HepG2 (cell line): ENCODE measurements around the gene TRMT1L. TPM values are rescaled to one million over a fixed set of nuclear protein-coding genes. Genes with fewer than 3 reads are reported as not detected.

Experiments used
- ATAC-seq: fragments of 200-7000 bp; cut with Tn5 transposase; 3 replicates; pipeline ENCODE4 v1.9.1; 2020; ENCODE audit warnings: mild to moderate bottlenecking, moderate library complexity
- BruUV-seq: library from RNA; stranded (reverse); fragments of 400-500 nt; replicated peaks from 2 replicates; lab custom pipeline; 2021; lab: Mats Ljungman, UMichigan
- CTCF ChIA-PET: fragments of 300-600 bp; formaldehyde crosslinking; extraction: SDS; loops from one replicate; lab custom pipeline; 2021; ENCODE audit warnings: low total read pairs, inconsistent platforms, low intra/inter-chr PET ratio; lab: Yijun Ruan, JAX
- POLR2A ChIA-PET: fragments of 350-600 bp; sonication (Branson Sonifier 250); formaldehyde crosslinking; loops from one replicate; lab custom pipeline; 2020; ENCODE audit warnings: antibody characterized with exemption, inconsistent platforms; lab: Yijun Ruan, JAX
- DNase-seq: peaks from one replicate; pipeline ENCODE4 v3.0.0-alpha.2; 2015; ENCODE audit warnings: low spot score
- FAIRE-seq: peaks from 3 replicates; lab custom pipeline; 2011; peaks lifted over from hg19 to GRCh38; lab: Jason Lieb, UNC
- H2AFZ ChIP-seq: one replicate; pipeline ENCODE4 v1.6.1; 2011; ENCODE audit warnings: low read length, inconsistent platforms
- H3K27ac ChIP-seq: fragments of 300-600 bp; 3 replicates; pipeline ENCODE4 v1.8.0; 2011; ENCODE audit warnings: mixed run types, mild to moderate bottlenecking, mixed read lengths, low read length, inconsistent platforms; ENCODE audit not compliant: insufficient read depth; ENCODE audit errors: extremely low read length
- H3K27me3 ChIP-seq, 2 experiments: fragments of 200-600 bp in 1 of 2; 2 replicates in 1 of 2; 3 replicates in 1 of 2; pipeline versions ENCODE4 v1.6.0 to v1.8.0; 2011; ENCODE audit warnings: low read length in 2 of 2, mild to moderate bottlenecking in 2 of 2, moderate library complexity in 2 of 2, inconsistent platforms in 1 of 2; ENCODE audit not compliant: insufficient read depth in 2 of 2, control insufficient read depth in 1 of 2
- H3K36me3 ChIP-seq, 2 experiments: fragments of 200-600 bp in 1 of 2; replicated peaks in 1 of 2; 2 replicates in 1 of 2; 3 replicates in 1 of 2; pipeline versions ENCODE4 v1.5.1 to v1.8.0; 2011; ENCODE audit warnings: low read length in 2 of 2, inconsistent platforms in 1 of 2; ENCODE audit not compliant: insufficient read depth in 2 of 2, control insufficient read depth in 1 of 2
- H3K4me1 ChIP-seq: 2 replicates; pipeline ENCODE4 v1.5.1; 2012; ENCODE audit warnings: low read length, inconsistent platforms; ENCODE audit not compliant: insufficient read depth
- H3K4me2 ChIP-seq: 2 replicates; pipeline ENCODE4 v1.6.0; 2011; ENCODE audit warnings: low read depth, low read length, inconsistent platforms
- H3K4me3 ChIP-seq, 3 experiments: fragments of 200-600 bp in 1 of 3; sonication (generic), shearing (Covaris generic) in 1 of 3; replicated peaks in 1 of 3; 2 replicates each; pipeline ENCODE4 v1.5.1; 2011 to 2016; ENCODE audit warnings: low read length in 3 of 3, inconsistent platforms in 2 of 3, low read depth in 2 of 3, mild to moderate bottlenecking in 2 of 3, control low read depth in 1 of 3, mixed read lengths in 1 of 3; ENCODE audit not compliant: insufficient read depth in 1 of 3
- H3K79me2 ChIP-seq: one replicate; pipeline ENCODE4 v1.6.1; 2011; ENCODE audit warnings: low read length, inconsistent platforms; ENCODE audit not compliant: insufficient read depth
- H3K9ac ChIP-seq: 2 replicates; pipeline ENCODE4 v1.6.0; 2011; ENCODE audit warnings: mild to moderate bottlenecking, low read depth, low read length, inconsistent platforms; ENCODE audit not compliant: insufficient read depth
- H3K9me3 ChIP-seq: 2 replicates; pipeline ENCODE4 v1.5.1; 2012; ENCODE audit warnings: mild to moderate bottlenecking, low read length
- H4K20me1 ChIP-seq: 2 replicates; pipeline ENCODE4 v1.6.0; 2011; ENCODE audit warnings: inconsistent platforms, mild to moderate bottlenecking, low read length, moderate library complexity; ENCODE audit not compliant: insufficient read depth
- MAFF ChIP-seq: IDR thresholded peaks from 2 replicates; pipeline ENCODE4 v1.6.1; 2011; ENCODE audit warnings: low read depth, low read length, improper control_type of control experiment
- NKX3-1 ChIP-seq: sonication (generic); formaldehyde crosslinking; IDR thresholded peaks from 2 replicates; pipeline ENCODE4 v1.5.0; 2020; ENCODE audit warnings: missing genetic modification reagents
- POGK ChIP-seq: sonication (generic); formaldehyde crosslinking; conservative IDR thresholded peaks from 2 replicates; pipeline ENCODE4 v1.8.0; 2022; ENCODE audit warnings: mild to moderate bottlenecking, moderate library complexity, missing genetic modification reagents
- RBM39 ChIP-seq: fragments of 200-400 bp; formaldehyde crosslinking; IDR thresholded peaks from one replicate; pipeline ENCODE4 v1.6.1; 2018; ENCODE audit warnings: antibody characterized with exemption, mild to moderate bottlenecking, low read depth, low read length; ENCODE audit not compliant: poor library complexity, severe bottlenecking
- SNAPC2 ChIP-seq: sonication (generic); formaldehyde crosslinking; IDR thresholded peaks from 2 replicates; pipeline ENCODE4 v1.8.1; 2022; ENCODE audit warnings: mild to moderate bottlenecking, missing genetic modification reagents
- UBTF ChIP-seq: sonication (generic); formaldehyde crosslinking; IDR thresholded peaks from 2 replicates; pipeline ENCODE4 v1.4.0; 2020; ENCODE audit warnings: mild to moderate bottlenecking, missing genetic modification reagents
- ZC3H13 ChIP-seq: sonication (generic); formaldehyde crosslinking; IDR thresholded peaks from 2 replicates; pipeline ENCODE4 v1.8.1; 2023; ENCODE audit warnings: mild to moderate bottlenecking, missing genetic modification reagents, moderate library complexity
- ZNF263 ChIP-seq: sonication (generic); formaldehyde crosslinking; IDR thresholded peaks from 2 replicates; pipeline ENCODE4 v1.4.0; 2020; ENCODE audit warnings: missing genetic modification reagents
- WGBS: methylation state at CpG from one replicate; pipeline ENCODE4 v1.1.6; 2017; ENCODE audit warnings: low lambda C conversion rate; 5-methylcytosine and 5-hydroxymethylcytosine counted together
- in situ Hi-C: cut with HindIII; loops from 2 replicates; pipeline ENCODE4 v1.10.0; 2017; ENCODE audit warnings: low pct_unique_long_range_greater_than_20kb; ENCODE audit not compliant: extremely low pct_ligation_motif_present
- intact Hi-C: fragments of 100-400 bp; cut with micrococcal nuclease; formaldehyde crosslinking; loops from one replicate; pipeline ENCODE4 v1.10.0; 2022; ENCODE audit not compliant: unreplicated experiment
- polyA plus RNA-seq, 8 experiments: library from polyadenylated mRNA; depleted of rRNA in 3 of 8; stranded (reverse) in 7 of 8; unstranded in 1 of 8; fragments of >200 nt; fragmentation: Illumina TruSeq in 4 of 8; extraction: Trizol in 4 of 8; gene quantifications; 2 replicates each; pipeline versions ENCODE4 v1.2.1 to v1.2.3, GENCODE V29; 2011 to 2016; ENCODE audit warnings: low read depth in 4 of 8, missing spikeins in 1 of 8, mixed read lengths in 1 of 8; ENCODE audit not compliant: insufficient read depth in 1 of 8
- total RNA-seq, 5 experiments: library from RNA; depleted of rRNA; stranded (reverse); fragments of >200 nt; fragmentation: Illumina TruSeq; extraction: Trizol; gene quantifications; 2 replicates each; pipeline ENCODE4 v1.2.3, GENCODE V29; 2016; ENCODE audit warnings: low read depth in 1 of 5

The TRMT1L gene
- total and polyA plus RNA-seq, 2 of the 13 experiments (the other 11 are each of a cell fraction or from before 2014, with no cell fraction given), result 17.9 to 19.2 TPM

GRCh38 chr1:185104083-185104482, 52.7 kb downstream of the TRMT1L start:
- Histone ChIP-seq H3K4me3 (no peak overlapping the region), H3K27me3 (no peaks in the 10 kb centered on the region), H4K20me1 (no peaks in the 10 kb centered on the region), H3K36me3 (0 out of 5 replicates have a peak, but pooled peaks cover 0 to 6% of the 10 kb centered on the region in 2 experiments), H3K4me1 (no peaks in the 10 kb centered on the region), H3K4me2 (no peak overlapping the region), H3K9me3 (peaks cover 11% of the 10 kb centered on the region; the same call in 1 of the 2 replicates), H3K27ac (no peak overlapping the region), H2AFZ (no peak overlapping the region), H3K79me2 (no peaks in the 10 kb centered on the region), H3K9ac (no peak overlapping the region)
- CTCF ChIA-PET, result no interaction called here
- WGBS, result 94% methylated on average over 3 of the region's 3 CpGs
- intact Hi-C loops, result no loop called here
- BruUV-seq, result no TSS peak
- DNase-seq, result no peak
- ATAC-seq, result no peak
- POLR2A ChIA-PET, result no interaction called here
- in situ Hi-C loops, result no loop called here
- FAIRE-seq, result no peak
- no peak for TF ChIP-seq POGK (CRISPR knock-in tag)
- no peak for TF ChIP-seq MAFF
- no peak for TF ChIP-seq SNAPC2 (CRISPR knock-in tag)
- TF ChIP-seq UBTF, result no peak
- no peak for TF ChIP-seq RBM39
- TF ChIP-seq ZNF263 (CRISPR knock-in tag), result no peak
- no peak for TF ChIP-seq NKX3-1 (CRISPR knock-in tag)
- no peak for TF ChIP-seq ZC3H13
- TF ChIP-seq, all 625 proteins: peak for 0
